IPS-18c (cell line): ENCODE measurements around the gene PCDHA10.
"Not testable (repeated sequence)": the region's sequence is repeated elsewhere in the genome, so short reads cannot be mapped to it uniquely, and the experiment has no call there.

Experiments
- H3K4me3 ChIP-seq: 2 replicates; pipeline ENCODE4 v1.7.0; 2013; ENCODE audit warnings: low read depth, mild to moderate bottlenecking, low read length, moderate library complexity; ENCODE audit not compliant: insufficient read depth
- H3K9me3 ChIP-seq: one replicate; pipeline ENCODE4 v1.6.1; 2013; ENCODE audit warnings: mild to moderate bottlenecking, low read length, moderate library complexity; ENCODE audit not compliant: control insufficient read depth, insufficient read depth

The PCDHA10 gene

DNA sequence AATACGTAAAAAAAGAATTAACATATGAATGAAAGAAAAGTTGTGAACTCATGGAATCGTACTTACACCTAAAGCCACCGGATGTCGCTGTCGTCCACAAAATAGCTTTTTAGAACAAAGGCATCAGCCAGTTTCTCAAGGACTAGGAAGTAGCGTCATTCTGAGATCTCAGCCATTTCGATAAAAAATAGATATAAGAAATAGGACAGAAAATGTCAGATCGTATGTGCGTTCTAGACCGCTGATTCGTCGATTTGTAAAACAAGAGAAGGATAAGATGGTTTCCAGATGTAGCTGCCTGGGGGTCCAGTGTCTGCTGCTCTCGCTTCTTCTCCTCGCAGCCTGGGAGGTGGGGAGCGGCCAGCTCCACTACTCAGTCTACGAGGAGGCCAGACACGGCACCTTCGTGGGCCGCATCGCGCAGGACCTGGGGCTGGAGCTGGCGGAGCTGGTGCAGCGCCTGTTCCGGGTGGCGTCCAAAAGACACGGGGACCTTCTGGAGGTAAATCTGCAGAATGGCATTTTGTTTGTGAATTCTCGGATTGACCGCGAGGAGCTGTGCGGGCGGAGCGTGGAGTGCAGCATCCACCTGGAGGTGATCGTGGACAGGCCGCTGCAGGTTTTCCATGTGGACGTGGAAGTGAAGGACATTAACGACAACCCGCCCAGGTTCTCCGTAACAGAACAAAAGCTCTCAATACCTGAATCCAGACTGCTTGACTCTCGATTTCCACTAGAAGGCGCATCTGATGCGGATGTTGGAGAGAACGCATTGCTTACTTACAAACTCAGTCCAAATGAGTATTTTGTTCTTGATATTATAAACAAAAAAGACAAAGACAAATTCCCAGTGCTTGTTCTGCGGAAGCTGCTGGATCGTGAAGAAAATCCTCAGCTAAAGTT is at the start of gene PCDHA10:
PCDHA10 (plus strand) TSS at position 126 of the 903 bp plus-strand sequence; CDS start at position 278, 152 bp downstream.
- Histone ChIP-seq H3K4me3 (peak within 1 kb of the TSS; percentile 28; the same call in 1 of the 2 replicates), H3K9me3 (no peaks in the 10 kb centered on the region)

GRCh38 chr5:140806834-140807775 is 48.6 kb upstream of the PCDHA10 start, which contains the start of gene PCDHA4:
Gene PCDHA4, plus strand, starts transcription at chr5:140807068.
- Histone ChIP-seq H3K4me3 (peak within 1 kb of the TSS; percentile 69), H3K9me3 (no peaks in the 10 kb centered on the region)

- H3K4me3 ChIP-seq, H3K9me3 ChIP-seq: not testable (repeated sequence)
Observed at GRCh38 chr5:140808241-140808888, 47.3 kb upstream of the PCDHA10 start.

GRCh38 chr5:140808889-140809291 is 46.8 kb upstream of the PCDHA10 start:
- Histone ChIP-seq H3K9me3 (no peaks in the 10 kb centered on the region), H3K4me3 (0 out of 2 replicates have a peak overlapping the region, but pooled peaks have one; percentile 10)

DNA sequence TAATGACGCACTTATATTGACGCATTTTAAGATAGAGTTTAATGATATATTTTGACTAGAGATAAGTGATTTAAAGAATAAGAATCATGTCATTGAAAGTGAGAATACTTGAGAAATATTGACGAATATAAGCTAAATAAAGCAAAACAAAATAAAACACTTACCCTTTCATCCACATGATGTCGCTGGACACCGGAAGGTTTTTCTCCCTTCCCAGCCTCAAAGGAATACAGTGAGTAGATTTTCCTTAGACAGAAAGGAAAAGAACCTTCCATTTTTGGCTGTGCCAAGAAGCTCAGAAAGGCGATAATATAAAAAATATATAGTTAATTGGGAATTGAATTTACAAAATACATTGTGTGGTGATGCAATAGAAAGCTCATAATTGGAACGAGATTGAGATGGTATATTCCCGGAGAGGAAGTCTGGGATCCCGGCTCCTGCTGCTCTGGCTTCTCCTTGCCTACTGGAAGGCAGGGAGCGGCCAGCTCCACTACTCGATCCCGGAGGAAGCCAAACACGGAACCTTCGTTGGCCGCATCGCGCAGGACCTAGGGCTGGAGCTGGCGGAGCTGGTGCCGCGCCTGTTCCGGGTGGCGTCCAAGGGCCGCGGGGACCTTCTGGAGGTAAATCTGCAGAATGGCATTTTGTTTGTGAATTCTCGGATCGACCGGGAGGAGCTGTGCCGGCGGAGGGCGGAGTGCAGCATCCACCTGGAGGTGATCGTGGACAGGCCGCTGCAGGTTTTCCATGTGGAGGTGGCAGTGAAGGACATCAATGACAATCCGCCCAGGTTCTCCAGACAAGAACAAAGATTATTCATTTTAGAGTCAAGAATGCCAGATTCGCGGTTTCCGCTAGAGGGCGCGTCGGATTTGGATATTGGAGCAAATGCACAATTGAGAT is 34.1 kb upstream of the PCDHA10 start, which contains the start of gene PCDHA5:
PCDHA5 (plus strand) TSS at position 239 of the 906 bp plus-strand sequence.
- Histone ChIP-seq H3K4me3 (no peak within 1 kb of the TSS), H3K9me3 (no peaks in the 10 kb centered on the region)

GRCh38 chr5:140822281-140822629 is 33.4 kb upstream of the PCDHA10 start:
- Histone ChIP-seq H3K4me3 (no peak overlapping the region), H3K9me3 (no peaks in the 10 kb centered on the region)

GRCh38 chr5:140822969-140823368 is 32.7 kb upstream of the PCDHA10 start:
- not testable (repeated sequence) for H3K9me3 ChIP-seq, H3K4me3 ChIP-seq

- Histone ChIP-seq H3K4me3 (no peak overlapping the region), H3K9me3 (no peaks in the 10 kb centered on the region)
Observed at GRCh38 chr5:140823475-140823874, 32.2 kb upstream of the PCDHA10 start.

GRCh38 chr5:140827704-140828361 is 27.9 kb upstream of the PCDHA10 start, which contains the start of gene PCDHA6:
Gene PCDHA6, plus strand, starts transcription at chr5:140827960. Its CDS starts 132 bp downstream, at chr5:140828092.
- no peak within 1 kb of the TSS for H3K4me3 ChIP-seq

GRCh38 chr5:140828362-140828737 is 27.3 kb upstream of the PCDHA10 start:
- H3K4me3 ChIP-seq = no peak overlapping the region
- no peaks in the 10 kb centered on the region for H3K9me3 ChIP-seq

More at GRCh38 chr5:140827704-140828361, 27.9 kb upstream of the PCDHA10 start, which contains the start of gene PCDHA6:
- no peaks in the 10 kb centered on the region for H3K9me3 ChIP-seq

DNA sequence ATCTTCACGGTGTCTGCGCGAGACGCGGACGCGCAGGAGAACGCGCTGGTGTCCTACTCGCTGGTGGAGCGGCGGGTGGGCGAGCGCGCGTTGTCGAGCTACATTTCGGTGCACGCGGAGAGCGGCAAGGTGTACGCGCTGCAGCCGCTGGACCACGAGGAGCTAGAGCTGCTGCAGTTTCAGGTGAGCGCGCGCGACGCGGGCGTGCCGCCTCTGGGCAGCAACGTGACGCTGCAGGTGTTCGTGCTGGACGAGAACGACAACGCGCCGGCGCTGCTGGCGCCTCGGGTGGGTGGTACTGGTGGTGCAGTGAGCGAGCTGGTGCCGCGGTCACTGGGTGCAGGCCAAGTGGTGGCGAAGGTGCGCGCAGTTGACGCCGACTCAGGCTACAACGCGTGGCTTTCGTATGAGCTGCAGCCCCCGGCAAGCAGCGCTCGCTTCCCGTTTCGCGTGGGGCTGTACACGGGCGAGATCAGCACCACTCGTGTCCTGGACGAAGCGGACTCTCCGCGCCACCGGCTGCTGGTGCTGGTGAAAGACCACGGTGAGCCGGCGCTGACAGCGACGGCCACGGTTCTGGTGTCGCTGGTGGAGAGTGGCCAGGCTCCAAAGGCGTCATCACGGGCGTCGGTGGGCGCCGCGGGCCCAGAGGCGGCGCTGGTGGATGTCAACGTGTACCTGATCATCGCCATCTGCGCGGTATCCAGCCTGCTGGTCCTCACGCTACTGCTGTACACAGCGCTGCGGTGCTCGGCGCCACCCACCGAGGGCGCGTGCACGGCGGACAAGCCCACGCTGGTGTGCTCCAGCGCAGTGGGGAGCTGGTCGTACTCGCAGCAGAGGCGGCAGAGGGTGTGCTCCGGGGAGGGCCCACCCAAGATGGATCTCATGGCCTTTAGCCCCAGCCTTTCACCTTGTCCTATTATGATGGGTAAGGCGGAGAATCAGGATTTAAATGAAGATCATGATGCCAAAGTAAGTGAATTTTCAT is 25.9 kb upstream of the PCDHA10 start:
- H3K4me3 ChIP-seq, H3K9me3 ChIP-seq: not testable (repeated sequence)

- no peak within 1 kb of the TSS for H3K4me3 ChIP-seq
- peaks cover 2% of the 10 kb centered on the region for H3K9me3 ChIP-seq
Observed at GRCh38 chr5:140833993-140834392, 21.7 kb upstream of the PCDHA10 start, which contains the start of gene PCDHA7. Gene PCDHA7, plus strand, starts transcription at chr5:140834269. Its CDS starts 115 bp downstream, at chr5:140834384.

DNA sequence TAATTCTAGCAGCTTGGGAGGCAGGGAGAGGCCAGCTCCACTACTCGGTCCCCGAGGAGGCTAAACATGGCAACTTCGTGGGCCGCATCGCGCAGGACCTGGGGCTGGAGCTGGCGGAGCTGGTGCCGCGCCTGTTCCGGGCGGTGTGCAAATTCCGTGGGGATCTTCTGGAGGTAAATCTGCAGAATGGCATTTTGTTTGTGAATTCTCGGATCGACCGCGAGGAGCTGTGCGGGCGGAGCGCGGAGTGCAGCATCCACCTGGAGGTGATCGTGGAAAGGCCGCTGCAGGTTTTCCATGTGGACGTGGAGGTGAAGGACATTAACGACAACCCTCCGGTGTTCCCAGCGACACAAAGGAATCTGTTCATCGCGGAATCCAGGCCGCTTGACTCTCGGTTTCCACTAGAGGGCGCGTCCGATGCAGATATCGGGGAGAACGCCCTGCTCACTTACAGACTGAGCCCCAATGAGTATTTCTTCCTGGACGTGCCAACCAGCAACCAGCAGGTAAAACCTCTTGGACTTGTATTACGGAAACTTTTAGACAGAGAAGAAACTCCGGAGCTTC is 21.2 kb upstream of the PCDHA10 start:
- not testable (repeated sequence) for H3K9me3 ChIP-seq, H3K4me3 ChIP-seq
